ENCODE results near the gene SPATA6.
"Not testable (repeated sequence)": the region's sequence is repeated elsewhere in the genome, so short reads cannot be mapped to it uniquely, and the experiment has no call there.

DNA sequence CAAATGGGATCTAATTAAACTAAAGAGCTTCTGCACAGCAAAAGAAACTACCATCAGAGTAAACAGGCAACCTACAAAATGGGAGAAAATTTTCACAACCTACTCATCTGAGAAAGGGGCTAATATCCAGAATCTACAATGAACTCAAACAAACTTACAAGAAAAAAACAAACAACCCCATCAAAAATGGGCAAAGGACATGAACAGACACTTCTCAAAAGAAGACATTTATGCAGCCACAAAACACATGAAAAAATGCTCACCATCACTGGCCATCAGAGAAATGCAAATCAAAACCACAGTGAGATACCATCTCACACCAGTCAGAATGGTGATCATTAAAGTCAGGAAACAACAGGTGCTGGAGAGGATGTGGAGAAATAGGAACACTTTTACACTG, 189.7 kb downstream of the SPATA6 start:
- TF ChIP-seq, protein P1, sequence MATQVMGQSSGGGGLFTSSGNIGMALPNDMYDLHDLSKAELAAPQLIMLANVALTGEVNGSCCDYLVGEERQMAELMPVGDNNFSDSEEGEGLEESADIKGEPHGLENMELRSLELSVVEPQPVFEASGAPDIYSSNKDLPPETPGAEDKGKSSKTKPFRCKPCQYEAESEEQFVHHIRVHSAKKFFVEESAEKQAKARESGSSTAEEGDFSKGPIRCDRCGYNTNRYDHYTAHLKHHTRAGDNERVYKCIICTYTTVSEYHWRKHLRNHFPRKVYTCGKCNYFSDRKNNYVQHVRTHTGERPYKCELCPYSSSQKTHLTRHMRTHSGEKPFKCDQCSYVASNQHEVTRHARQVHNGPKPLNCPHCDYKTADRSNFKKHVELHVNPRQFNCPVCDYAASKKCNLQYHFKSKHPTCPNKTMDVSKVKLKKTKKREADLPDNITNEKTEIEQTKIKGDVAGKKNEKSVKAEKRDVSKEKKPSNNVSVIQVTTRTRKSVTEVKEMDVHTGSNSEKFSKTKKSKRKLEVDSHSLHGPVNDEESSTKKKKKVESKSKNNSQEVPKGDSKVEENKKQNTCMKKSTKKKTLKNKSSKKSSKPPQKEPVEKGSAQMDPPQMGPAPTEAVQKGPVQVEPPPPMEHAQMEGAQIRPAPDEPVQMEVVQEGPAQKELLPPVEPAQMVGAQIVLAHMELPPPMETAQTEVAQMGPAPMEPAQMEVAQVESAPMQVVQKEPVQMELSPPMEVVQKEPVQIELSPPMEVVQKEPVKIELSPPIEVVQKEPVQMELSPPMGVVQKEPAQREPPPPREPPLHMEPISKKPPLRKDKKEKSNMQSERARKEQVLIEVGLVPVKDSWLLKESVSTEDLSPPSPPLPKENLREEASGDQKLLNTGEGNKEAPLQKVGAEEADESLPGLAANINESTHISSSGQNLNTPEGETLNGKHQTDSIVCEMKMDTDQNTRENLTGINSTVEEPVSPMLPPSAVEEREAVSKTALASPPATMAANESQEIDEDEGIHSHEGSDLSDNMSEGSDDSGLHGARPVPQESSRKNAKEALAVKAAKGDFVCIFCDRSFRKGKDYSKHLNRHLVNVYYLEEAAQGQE (IDR thresholded peaks at IDR 0.05; ENCODE audit: insufficient read depth in 1 of 2, low read depth in 2 of 2, low read length in 1 of 2), result not testable (repeated sequence)
- TF ChIP-seq, protein P2, sequence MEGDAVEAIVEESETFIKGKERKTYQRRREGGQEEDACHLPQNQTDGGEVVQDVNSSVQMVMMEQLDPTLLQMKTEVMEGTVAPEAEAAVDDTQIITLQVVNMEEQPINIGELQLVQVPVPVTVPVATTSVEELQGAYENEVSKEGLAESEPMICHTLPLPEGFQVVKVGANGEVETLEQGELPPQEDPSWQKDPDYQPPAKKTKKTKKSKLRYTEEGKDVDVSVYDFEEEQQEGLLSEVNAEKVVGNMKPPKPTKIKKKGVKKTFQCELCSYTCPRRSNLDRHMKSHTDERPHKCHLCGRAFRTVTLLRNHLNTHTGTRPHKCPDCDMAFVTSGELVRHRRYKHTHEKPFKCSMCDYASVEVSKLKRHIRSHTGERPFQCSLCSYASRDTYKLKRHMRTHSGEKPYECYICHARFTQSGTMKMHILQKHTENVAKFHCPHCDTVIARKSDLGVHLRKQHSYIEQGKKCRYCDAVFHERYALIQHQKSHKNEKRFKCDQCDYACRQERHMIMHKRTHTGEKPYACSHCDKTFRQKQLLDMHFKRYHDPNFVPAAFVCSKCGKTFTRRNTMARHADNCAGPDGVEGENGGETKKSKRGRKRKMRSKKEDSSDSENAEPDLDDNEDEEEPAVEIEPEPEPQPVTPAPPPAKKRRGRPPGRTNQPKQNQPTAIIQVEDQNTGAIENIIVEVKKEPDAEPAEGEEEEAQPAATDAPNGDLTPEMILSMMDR (IDR thresholded peaks at IDR 0.05), result not testable (repeated sequence)

All from Panc1 (cell line).